ENCODE data around the gene ZNF638. TPM values are rescaled to one million over a fixed set of nuclear protein-coding genes. Genes with fewer than 3 reads are reported as not detected.

Gene ZNF638
- total and polyA plus RNA-seq, 9 of the 15 experiments (the other 6 are each of a cell fraction or from before 2014, with no cell fraction given), result 53.3 to 165 (median 98.8) TPM

- Histone ChIP-seq H3K9ac (ENCODE audit: insufficient read depth in 1 of 2, low read depth in 2 of 2, low read length in 2 of 2) (no peak overlapping the region), H3K79me2 (ENCODE audit: control insufficient read depth, insufficient read depth, low read length) (peaks cover 14% of the 10 kb centered on the region), H3K4me1 (replicated peaks in 1 of 2; ENCODE audit: control insufficient read depth in 2 of 2, insufficient read depth in 2 of 2, low read length in 2 of 2) (no peaks in the 10 kb centered on the region), H3K27ac (ENCODE audit: extremely low read depth, low read depth, low read length) (no peak overlapping the region), H2AFZ (ENCODE audit: low read depth, low read length) (peak overlapping the region; percentile 70), H3K9me1 (ENCODE audit: control insufficient read depth, insufficient read depth, low read length) (no peaks in the 10 kb centered on the region), H4K20me1 (replicated peaks; ENCODE audit: control insufficient read depth, insufficient read depth, low read length) (no peaks in the 10 kb centered on the region), H3K4me2 (ENCODE audit: insufficient read depth, low read length) (no peak overlapping the region), H3K27me3 (ENCODE audit: control insufficient read depth in 2 of 2, insufficient read depth in 2 of 2, low read length in 2 of 2) (no peaks in the 10 kb centered on the region), H3K9me3 (replicated peaks; ENCODE audit: control insufficient read depth, insufficient read depth, low read depth, low read length) (no peaks in the 10 kb centered on the region), H3K4me3 (no peak overlapping the region), H3K36me3 (ENCODE audit: control insufficient read depth, insufficient read depth, low read length) (no peaks in the 10 kb centered on the region)
- no peak for ATAC-seq
- in situ Hi-C loops (cut with MboI) (no loop called here), intact Hi-C loops (cut with micrococcal nuclease) (no loop called here)
- no peak for FAIRE-seq
- POLR2A ChIA-PET, result no interaction called here
- CTCF ChIA-PET (ENCODE audit: low intra/inter-chr PET ratio), result no interaction called here
- TF ChIP-seq, protein P1, sequence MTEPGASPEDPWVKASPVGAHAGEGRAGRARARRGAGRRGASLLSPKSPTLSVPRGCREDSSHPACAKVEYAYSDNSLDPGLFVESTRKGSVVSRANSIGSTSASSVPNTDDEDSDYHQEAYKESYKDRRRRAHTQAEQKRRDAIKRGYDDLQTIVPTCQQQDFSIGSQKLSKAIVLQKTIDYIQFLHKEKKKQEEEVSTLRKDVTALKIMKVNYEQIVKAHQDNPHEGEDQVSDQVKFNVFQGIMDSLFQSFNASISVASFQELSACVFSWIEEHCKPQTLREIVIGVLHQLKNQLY (CRISPR knock-in tag; conservative IDR thresholded peaks at IDR 0.05), result no peak
- TF ChIP-seq ZNF232 (CRISPR knock-in tag; IDR thresholded peaks at IDR 0.05) (no peak), HNRNPH1 (optimal IDR thresholded peaks at IDR 0.05; ENCODE audit: low read depth, low read length) (no peak), TAF15 (IDR thresholded peaks at IDR 0.05; ENCODE audit: low read depth, low read length) (no peak), ZNF75A (CRISPR knock-in tag; IDR thresholded peaks at IDR 0.05) (no peak), POLR2A (conservative IDR thresholded peaks at IDR 0.05) (no peak), ZFP91 (CRISPR knock-in tag; IDR thresholded peaks at IDR 0.05) (no peak)
- DNase-seq (ENCODE audit: extremely low read depth in 1 of 4, low spot score in 3 of 4), result no peak
- no TSS peak for BruUV-seq (replicated peaks)
- 29% methylated on average over 4 of the region's 4 CpGs for whole genome bisulfite sequencing (ENCODE audit: insufficient coverage, low coverage, missing lambda C conversion rate)
Measured at GRCh38 chr2:71327916-71328315, 3.7 kb upstream of the ZNF638 start.

Measured in K562 (cell line).